Mucosa of descending colon (tissue), 3 donors: ENCODE data around the gene SEC24D. TPM values are rescaled to one million over a fixed set of nuclear protein-coding genes. Genes with fewer than 3 reads are reported as not detected.

Experiments
- ATAC-seq: fragments of 200-7000 bp; cut with Tn5 transposase; one replicate; pipeline ENCODE4 v1.9.1; 2020; ENCODE audit warnings: mild to moderate bottlenecking, moderate library complexity
- DNase-seq, 3 donors: peaks; one replicate each; pipeline ENCODE4 v3.0.0-alpha.2; 2020
- H3K36me3 ChIP-seq: fragments of 200-600 bp; one replicate; pipeline ENCODE4 v1.8.0; 2021; ENCODE audit warnings: low read depth, mild to moderate bottlenecking
- H3K4me1 ChIP-seq: fragments of 200-600 bp; one replicate; pipeline ENCODE4 v1.8.0; 2021; ENCODE audit warnings: low read depth, mild to moderate bottlenecking
- H3K4me3 ChIP-seq: fragments of 200-600 bp; one replicate; pipeline ENCODE4 v1.8.0; 2021; ENCODE audit warnings: mild to moderate bottlenecking
- H3K9me3 ChIP-seq: fragments of 200-600 bp; one replicate; pipeline ENCODE4 v1.8.0; 2021; ENCODE audit warnings: mild to moderate bottlenecking
- intact Hi-C, 2 donors: fragments of 100-400 bp; cut with DNase I in 1 of 2; cut with micrococcal nuclease in 1 of 2; formaldehyde crosslinking; loops; one replicate each; pipeline versions ENCODE4 v1.11.0 to v1.11.1; 2022; cut with DNase I, micrococcal nuclease
- total RNA-seq, 3 donors: library from RNA; stranded (reverse); fragmentation: NEBNext Ultra II Directional in 2 of 3; extraction: Animal tissue kit (Norgen Biotek cat#: 25700) in 2 of 3; gene quantifications; one replicate each; pipeline versions ENCODE4 v1.2.1 to v1.2.4, GENCODE V29; 2021 to 2023
- TF ChIP-seq, protein P1 (sequence below): fragments of 200-600 bp; IDR thresholded peaks from one replicate; pipeline ENCODE4 v1.8.0; 2022; ENCODE audit warnings: antibody characterized with exemption, mild to moderate bottlenecking
- donor health status: DM: no; HTN: no; CAD: no; lungs with moderate emphysema.
- donor health status: DM: no; HTN: no; CAD: no.
- donor health status: DM: no; HTN: yes; CAD: no.

The SEC24D gene
- total RNA-seq, 3 donors from 2014 or later: 22.1 to 55.6 (median 45.3) TPM

DNA sequence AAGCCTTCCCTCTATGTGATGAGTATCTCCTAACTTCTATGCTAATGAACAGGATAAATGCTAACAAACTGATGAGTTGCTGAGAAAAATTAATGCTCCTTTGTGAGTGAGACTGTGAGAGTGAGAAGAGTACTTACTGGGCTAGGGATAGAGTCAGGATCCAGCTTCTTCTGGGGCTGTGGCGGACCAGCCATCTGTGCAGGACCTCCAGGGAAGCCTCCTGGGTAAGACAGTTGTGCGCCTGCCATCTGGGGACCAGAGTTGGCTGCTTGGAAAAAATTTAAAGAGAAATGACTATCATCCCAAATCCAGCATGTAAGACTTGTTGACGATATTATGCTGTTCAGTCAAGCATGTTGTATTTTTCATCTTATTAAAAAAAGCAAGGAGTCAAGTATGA is 21.0 kb downstream of the SEC24D start:
- Histone ChIP-seq H3K4me1 (no peaks in the 10 kb centered on the region), H3K4me3 (no peak overlapping the region), H3K36me3 (peaks cover 6% of the 10 kb centered on the region), H3K9me3 (no peaks in the 10 kb centered on the region)
- intact Hi-C loops: no loop called here
- TF ChIP-seq, protein P1, sequence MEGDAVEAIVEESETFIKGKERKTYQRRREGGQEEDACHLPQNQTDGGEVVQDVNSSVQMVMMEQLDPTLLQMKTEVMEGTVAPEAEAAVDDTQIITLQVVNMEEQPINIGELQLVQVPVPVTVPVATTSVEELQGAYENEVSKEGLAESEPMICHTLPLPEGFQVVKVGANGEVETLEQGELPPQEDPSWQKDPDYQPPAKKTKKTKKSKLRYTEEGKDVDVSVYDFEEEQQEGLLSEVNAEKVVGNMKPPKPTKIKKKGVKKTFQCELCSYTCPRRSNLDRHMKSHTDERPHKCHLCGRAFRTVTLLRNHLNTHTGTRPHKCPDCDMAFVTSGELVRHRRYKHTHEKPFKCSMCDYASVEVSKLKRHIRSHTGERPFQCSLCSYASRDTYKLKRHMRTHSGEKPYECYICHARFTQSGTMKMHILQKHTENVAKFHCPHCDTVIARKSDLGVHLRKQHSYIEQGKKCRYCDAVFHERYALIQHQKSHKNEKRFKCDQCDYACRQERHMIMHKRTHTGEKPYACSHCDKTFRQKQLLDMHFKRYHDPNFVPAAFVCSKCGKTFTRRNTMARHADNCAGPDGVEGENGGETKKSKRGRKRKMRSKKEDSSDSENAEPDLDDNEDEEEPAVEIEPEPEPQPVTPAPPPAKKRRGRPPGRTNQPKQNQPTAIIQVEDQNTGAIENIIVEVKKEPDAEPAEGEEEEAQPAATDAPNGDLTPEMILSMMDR: no peak
- DNase-seq (no peak), ATAC-seq (no peak)

DNA sequence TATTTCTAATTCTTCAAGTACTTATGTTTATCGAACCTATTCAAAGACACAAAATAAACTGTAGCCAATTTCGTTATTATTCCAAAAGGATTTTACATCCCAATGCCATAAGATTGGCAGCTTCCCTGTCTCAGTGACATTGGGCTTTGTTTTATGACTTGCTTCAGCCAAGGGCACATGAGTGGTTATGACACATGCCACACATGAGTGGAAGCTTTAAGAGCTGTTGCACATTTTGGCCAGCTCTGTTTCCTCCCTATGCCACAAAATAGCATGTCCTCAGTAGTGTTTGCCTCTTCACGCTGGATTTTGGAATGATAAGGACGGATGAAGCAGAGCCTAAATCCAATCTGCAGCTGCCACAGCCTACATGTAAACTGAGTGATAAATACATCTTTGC is 21.9 kb downstream of the SEC24D start:
- intact Hi-C loops: no loop called here
- ATAC-seq (no peak), DNase-seq (no peak)
- peaks cover 6% of the 10 kb centered on the region for H3K36me3 ChIP-seq
- no peak overlapping the region for H3K4me3 ChIP-seq
- no peaks in the 10 kb centered on the region for H3K9me3 ChIP-seq
- TF ChIP-seq, protein P1: no peak
- no peaks in the 10 kb centered on the region for H3K4me1 ChIP-seq

DNA sequence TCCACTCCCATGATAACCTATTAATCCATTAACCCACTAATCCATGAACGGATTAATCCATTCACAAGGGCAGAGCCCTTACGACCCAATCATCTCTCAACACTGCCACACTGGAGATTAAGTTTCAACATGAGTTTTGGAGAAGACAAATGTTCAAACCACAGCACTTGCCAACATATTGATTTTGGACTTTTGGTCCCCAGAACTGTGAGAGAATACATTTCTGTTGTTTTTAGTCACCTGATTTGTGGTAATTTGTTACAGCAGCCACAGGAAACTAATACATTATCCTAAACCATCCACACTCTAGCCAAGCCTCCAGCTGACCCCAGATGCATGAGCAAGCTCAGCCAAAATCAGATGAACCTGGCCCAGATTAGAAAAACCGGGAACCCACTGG is 22.4 kb downstream of the SEC24D start:
- intact Hi-C loops: no loop called here
- H3K4me3 ChIP-seq: no peak overlapping the region
- no peak for DNase-seq
- H3K4me1 ChIP-seq: no peaks in the 10 kb centered on the region
- ATAC-seq: no peak
- no peaks in the 10 kb centered on the region for H3K9me3 ChIP-seq
- peaks cover 6% of the 10 kb centered on the region for H3K36me3 ChIP-seq
- TF ChIP-seq, protein P1: no peak

DNA sequence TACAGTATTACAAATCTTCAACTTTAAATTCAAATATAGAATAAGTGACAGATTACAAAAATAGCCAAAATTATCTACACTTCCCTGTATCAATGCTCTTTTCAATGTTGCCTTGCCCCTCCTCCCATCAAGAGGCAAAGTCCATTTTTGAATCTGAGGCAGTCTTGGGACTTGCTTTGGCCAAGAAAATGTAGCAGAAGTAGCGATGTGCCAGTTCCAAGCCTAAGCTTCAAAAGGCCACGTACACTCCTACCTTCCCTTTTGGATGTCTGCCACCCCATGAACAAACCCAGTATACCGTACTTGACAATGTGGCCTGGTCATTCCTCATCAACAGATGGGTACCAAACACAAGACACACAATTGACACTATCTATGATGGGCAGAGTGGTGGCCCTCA is 24.1 kb downstream of the SEC24D start:
- intact Hi-C loops: no loop called here
- Histone ChIP-seq H3K4me1 (no peaks in the 10 kb centered on the region), H3K36me3 (peaks cover 6% of the 10 kb centered on the region), H3K4me3 (no peak overlapping the region), H3K9me3 (no peaks in the 10 kb centered on the region)
- TF ChIP-seq, protein P1: no peak
- ATAC-seq: no peak
- no peak for DNase-seq

DNA sequence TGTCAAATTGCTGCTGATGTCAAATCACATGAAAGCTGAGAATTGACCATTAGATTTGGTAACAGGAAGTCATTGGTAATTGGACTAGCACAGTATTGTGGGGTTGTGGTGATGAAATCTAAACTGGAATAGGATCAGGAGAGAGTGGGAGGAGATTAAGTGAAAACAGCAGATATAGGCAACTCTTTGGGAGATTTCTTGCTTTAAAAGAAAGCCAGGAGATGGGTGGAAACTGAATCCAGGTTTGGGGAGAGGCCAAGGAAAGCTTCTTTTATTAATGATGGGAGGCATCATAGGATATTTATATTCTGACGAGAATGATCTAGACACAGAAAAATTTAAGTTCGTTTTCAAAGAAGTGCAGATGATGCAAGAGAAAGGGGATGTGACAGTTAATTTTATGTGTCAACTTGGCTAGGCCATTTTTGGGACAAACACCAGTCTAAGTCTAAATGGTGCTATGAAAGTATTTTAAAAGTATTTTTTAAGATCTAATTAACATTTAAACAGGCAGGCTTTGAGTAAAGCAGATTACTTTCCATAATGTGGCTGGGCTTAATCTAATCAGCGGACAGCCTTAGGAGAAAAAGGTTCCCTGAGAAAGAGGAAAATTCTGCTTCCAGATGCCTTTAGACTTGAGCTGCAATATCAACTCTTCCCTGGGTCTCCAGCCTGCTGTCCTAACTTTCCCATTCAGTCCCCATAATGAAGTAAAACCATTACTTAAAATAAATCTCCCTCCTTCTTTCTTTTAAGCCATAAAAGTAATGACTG is 24.7 kb downstream of the SEC24D start:
- H3K36me3 ChIP-seq: peaks cover 6% of the 10 kb centered on the region
- no peak overlapping the region for H3K4me3 ChIP-seq
- DNase-seq: no peak
- no peaks in the 10 kb centered on the region for H3K9me3 ChIP-seq
- TF ChIP-seq, protein P1: no peak
- intact Hi-C loops: no loop called here
- ATAC-seq: no peak
- H3K4me1 ChIP-seq: no peaks in the 10 kb centered on the region

DNA sequence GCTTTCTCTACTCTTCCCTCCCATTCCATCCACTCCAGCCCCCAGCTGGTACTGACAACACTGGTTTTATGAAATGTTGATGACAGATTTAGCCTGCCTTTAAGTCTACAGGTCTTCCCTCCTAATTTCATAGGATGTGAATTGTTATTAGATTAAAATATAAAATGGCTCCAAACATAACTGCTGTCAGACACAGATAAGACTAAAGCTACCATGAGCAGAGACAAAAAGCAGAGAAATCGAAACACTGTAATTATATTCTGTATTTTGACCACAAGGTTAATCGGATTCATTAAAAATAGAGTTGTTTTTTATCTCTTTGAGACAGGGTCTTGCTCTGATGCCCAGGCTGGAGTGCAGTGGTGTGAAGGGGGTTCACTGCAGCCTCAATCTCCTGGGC is 28.3 kb downstream of the SEC24D start:
- no peaks in the 10 kb centered on the region for H3K36me3 ChIP-seq
- TF ChIP-seq, protein P1: no peak
- no peak overlapping the region for H3K4me3 ChIP-seq
- intact Hi-C loops: no loop called here
- no peak for DNase-seq
- no peak for ATAC-seq
- H3K4me1 ChIP-seq: no peaks in the 10 kb centered on the region
- no peaks in the 10 kb centered on the region for H3K9me3 ChIP-seq
